SU-DHL-6 (cell line): Measurements from ENCODE around the gene DEDD.

Experiments used
- H2AFZ ChIP-seq: fragments of 200-600 bp; sonication (generic); 2 replicates; pipeline ENCODE4 v1.6.1; 2014; ENCODE audit warnings: low read depth, mild to moderate bottlenecking, moderate library complexity, mixed read lengths, antibody characterized with exemption, low read length; ENCODE audit not compliant: severe bottlenecking
- H3F3A ChIP-seq: fragments of 200-600 bp; shearing (Covaris generic); 2 replicates; pipeline ENCODE4 v1.6.0; 2016; ENCODE audit warnings: antibody characterized with exemption, mild to moderate bottlenecking; ENCODE audit not compliant: insufficient read depth
- H3K27ac ChIP-seq: fragments of 200-600 bp; sonication (generic); 2 replicates; pipeline ENCODE4 v1.5.1; 2016; ENCODE audit warnings: low read depth, mild to moderate bottlenecking, low read length, moderate library complexity, mixed read lengths
- H3K27me3 ChIP-seq: fragments of 200-600 bp; sonication (generic), shearing (Covaris generic); 2 replicates; pipeline ENCODE4 v1.6.0; 2014; ENCODE audit warnings: mild to moderate bottlenecking, low read length
- H3K36me3 ChIP-seq: fragments of 200-600 bp; sonication (generic); 2 replicates; pipeline ENCODE4 v1.6.1; 2014; ENCODE audit warnings: mild to moderate bottlenecking, low read length, mixed read lengths
- H3K4me2 ChIP-seq: fragments of 300-600, 200-600 bp; shearing (Covaris generic), sonication (generic); 2 replicates; pipeline ENCODE4 v1.6.0; 2014; ENCODE audit warnings: low read length, low read depth, mild to moderate bottlenecking; ENCODE audit not compliant: poor library complexity, severe bottlenecking
- H3K4me3 ChIP-seq: fragments of 200-600 bp; sonication (generic); 2 replicates; pipeline ENCODE4 v1.5.1; 2014; ENCODE audit warnings: antibody characterized with exemption, low read length, mild to moderate bottlenecking, mixed read lengths; ENCODE audit not compliant: insufficient read depth, poor library complexity, severe bottlenecking
- H3K79me2 ChIP-seq: fragments of 200-600 bp; sonication (generic); 2 replicates; pipeline ENCODE4 v1.6.1; 2014; ENCODE audit warnings: mild to moderate bottlenecking, low read length, moderate library complexity; ENCODE audit not compliant: insufficient read depth
- H3K9ac ChIP-seq: fragments of 200-600 bp; sonication (generic); 2 replicates; pipeline ENCODE4 v1.7.0; 2014; ENCODE audit warnings: mild to moderate bottlenecking, low read length
- H3K9me2 ChIP-seq: fragments of 200-600 bp; sonication (generic); replicated peaks from 2 replicates; pipeline ENCODE4 v1.6.1; 2014; ENCODE audit warnings: low read length; ENCODE audit not compliant: insufficient read depth
- H3K9me3 ChIP-seq: fragments of 200-600 bp; sonication (generic); 2 replicates; pipeline ENCODE4 v1.6.1; 2014; ENCODE audit warnings: low read length, mixed read lengths; ENCODE audit not compliant: insufficient read depth
- H4K20me1 ChIP-seq: fragments of 200-600 bp; sonication (generic); 2 replicates; pipeline ENCODE4 v1.6.1; 2014; ENCODE audit warnings: low read depth, mild to moderate bottlenecking, antibody characterized with exemption, low read length, moderate library complexity, mixed read lengths
- EZH2phosphoT487 ChIP-seq: fragments of 200-600 bp; sonication (generic), shearing (Covaris generic); conservative IDR thresholded peaks from 2 replicates; pipeline ENCODE4 v1.6.1; 2018; ENCODE audit warnings: mild to moderate bottlenecking, antibody characterized with exemption, low read length, moderate library complexity, mixed read lengths
- TF ChIP-seq, protein P1 (sequence below): fragments of 200-600 bp; sonication (generic); IDR thresholded peaks from one replicate; pipeline ENCODE4 v1.5.1; 2017; ENCODE audit warnings: antibody characterized with exemption, mild to moderate bottlenecking, low read length, moderate library complexity; ENCODE audit not compliant: insufficient read depth, poor library complexity, severe bottlenecking

The DEDD gene

DNA sequence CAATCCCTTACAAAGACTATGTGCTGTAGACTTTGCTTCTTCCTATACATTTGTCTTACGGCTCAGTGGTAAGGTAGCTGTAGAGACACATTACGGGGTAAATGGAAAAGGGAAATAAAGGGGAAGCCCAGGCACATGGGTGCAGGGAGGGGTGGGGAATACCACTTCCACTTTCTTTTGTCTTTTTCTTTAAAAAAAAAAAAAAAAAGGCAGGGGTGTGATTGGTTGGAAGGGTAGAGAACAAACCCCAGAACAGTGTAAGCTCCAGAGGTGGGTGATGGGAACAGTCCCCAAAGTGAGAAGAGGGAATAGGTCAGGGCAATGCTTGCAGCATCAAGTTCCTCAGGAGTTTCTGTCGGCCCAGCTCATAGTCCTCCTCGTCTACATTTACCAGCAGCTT is 10.6 kb downstream of the DEDD start:
- Histone ChIP-seq H3K4me3 (no peak overlapping the region), H3K9me3 (no peaks in the 10 kb centered on the region), H3K27me3 (no peaks in the 10 kb centered on the region), H4K20me1 (no peaks in the 10 kb centered on the region), H3K9me2 (no peaks in the 10 kb centered on the region), H3K4me2 (no peak overlapping the region), H3K36me3 (0 out of 2 replicates have a peak, but pooled peaks cover 4% of the 10 kb centered on the region), H3K79me2 (peaks cover 20% of the 10 kb centered on the region), H3K27ac (no peak overlapping the region), H2AFZ (no peak overlapping the region), H3K9ac (no peak overlapping the region), H3F3A (0 out of 2 replicates have a peak, but pooled peaks cover 8% of the 10 kb centered on the region)
- TF ChIP-seq, protein P1, sequence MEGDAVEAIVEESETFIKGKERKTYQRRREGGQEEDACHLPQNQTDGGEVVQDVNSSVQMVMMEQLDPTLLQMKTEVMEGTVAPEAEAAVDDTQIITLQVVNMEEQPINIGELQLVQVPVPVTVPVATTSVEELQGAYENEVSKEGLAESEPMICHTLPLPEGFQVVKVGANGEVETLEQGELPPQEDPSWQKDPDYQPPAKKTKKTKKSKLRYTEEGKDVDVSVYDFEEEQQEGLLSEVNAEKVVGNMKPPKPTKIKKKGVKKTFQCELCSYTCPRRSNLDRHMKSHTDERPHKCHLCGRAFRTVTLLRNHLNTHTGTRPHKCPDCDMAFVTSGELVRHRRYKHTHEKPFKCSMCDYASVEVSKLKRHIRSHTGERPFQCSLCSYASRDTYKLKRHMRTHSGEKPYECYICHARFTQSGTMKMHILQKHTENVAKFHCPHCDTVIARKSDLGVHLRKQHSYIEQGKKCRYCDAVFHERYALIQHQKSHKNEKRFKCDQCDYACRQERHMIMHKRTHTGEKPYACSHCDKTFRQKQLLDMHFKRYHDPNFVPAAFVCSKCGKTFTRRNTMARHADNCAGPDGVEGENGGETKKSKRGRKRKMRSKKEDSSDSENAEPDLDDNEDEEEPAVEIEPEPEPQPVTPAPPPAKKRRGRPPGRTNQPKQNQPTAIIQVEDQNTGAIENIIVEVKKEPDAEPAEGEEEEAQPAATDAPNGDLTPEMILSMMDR = no peak
- TF ChIP-seq EZH2phosphoT487 = no peak

- H3K36me3 ChIP-seq = 0 out of 2 replicates have a peak, but pooled peaks cover 4% of the 10 kb centered on the region
- no peak overlapping the region for H3K4me2 ChIP-seq
- 0 out of 2 replicates have a peak, but pooled peaks cover 8% of the 10 kb centered on the region for H3F3A ChIP-seq
- no peaks in the 10 kb centered on the region for H3K27me3 ChIP-seq
- H3K9me2 ChIP-seq = no peaks in the 10 kb centered on the region
- H2AFZ ChIP-seq = no peak overlapping the region
- TF ChIP-seq, protein P1 = no peak
- TF ChIP-seq EZH2phosphoT487 = no peak
- H4K20me1 ChIP-seq = no peaks in the 10 kb centered on the region
- peaks cover 26% of the 10 kb centered on the region for H3K79me2 ChIP-seq
- H3K9ac ChIP-seq = no peak overlapping the region
- H3K4me3 ChIP-seq = no peak overlapping the region
- H3K9me3 ChIP-seq = no peaks in the 10 kb centered on the region
- no peak overlapping the region for H3K27ac ChIP-seq
Observed at GRCh38 chr1:161121042-161121650, 11.3 kb downstream of the DEDD start.

DNA sequence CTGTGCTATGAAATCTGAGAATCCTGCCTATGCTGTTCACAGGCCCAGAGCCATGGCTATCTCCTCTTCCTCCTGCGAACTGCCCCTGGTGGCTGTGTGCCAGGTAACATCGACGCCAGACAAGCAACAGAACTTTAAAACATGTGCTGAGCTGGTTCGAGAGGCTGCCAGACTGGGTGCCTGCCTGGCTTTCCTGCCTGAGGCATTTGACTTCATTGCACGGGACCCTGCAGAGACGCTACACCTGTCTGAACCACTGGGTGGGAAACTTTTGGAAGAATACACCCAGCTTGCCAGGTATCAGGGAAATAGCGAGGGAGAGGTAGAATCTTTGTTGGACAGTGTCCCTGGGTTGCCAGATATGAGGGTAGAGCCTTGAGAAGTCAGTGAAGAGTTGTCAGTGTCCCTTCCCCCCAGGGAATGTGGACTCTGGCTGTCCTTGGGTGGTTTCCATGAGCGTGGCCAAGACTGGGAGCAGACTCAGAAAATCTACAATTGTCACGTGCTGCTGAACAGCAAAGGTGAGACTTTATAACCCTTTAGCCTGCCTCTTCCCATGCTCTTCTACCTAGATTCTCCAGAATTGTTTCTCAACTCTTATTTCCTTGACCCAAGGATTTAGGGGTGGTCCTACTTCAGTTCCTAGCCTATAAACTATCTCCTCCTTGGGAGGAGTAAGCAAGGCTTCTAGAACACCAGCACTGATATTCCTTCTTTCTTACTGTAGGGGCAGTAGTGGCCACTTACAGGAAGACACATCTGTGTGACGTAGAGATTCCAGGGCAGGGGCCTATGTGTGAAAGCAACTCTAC is 13.2 kb downstream of the DEDD start:
- Histone ChIP-seq H3K27me3 (no peaks in the 10 kb centered on the region), H3K79me2 (peaks cover 44% of the 10 kb centered on the region), H3K9ac (peak overlapping the region; percentile 73), H2AFZ (no peak overlapping the region), H3K9me3 (no peaks in the 10 kb centered on the region), H4K20me1 (no peaks in the 10 kb centered on the region), H3F3A (0 out of 2 replicates have a peak, but pooled peaks cover 8% of the 10 kb centered on the region), H3K27ac (peak overlapping the region; percentile 48), H3K4me2 (peak overlapping the region; percentile 73), H3K9me2 (no peaks in the 10 kb centered on the region), H3K36me3 (0 out of 2 replicates have a peak, but pooled peaks cover 4% of the 10 kb centered on the region), H3K4me3 (peak overlapping the region; percentile 82)
- TF ChIP-seq EZH2phosphoT487 = no peak
- TF ChIP-seq, protein P1 = peak; percentile 17
